ENCODE results near the gene LRIT3.
A peak's percentile ranks its signal among the peaks of the same experiment; 100 is the strongest.

Gene LRIT3

GRCh38 chr4:109847896-109848442 is at the start of gene LRIT3:
LRIT3 (plus strand) TSS chr4:109848107; CDS start chr4:109848202, 95 bp downstream.
- no peak for DNase-seq (ENCODE audit: low read depth)

- no peak for DNase-seq (ENCODE audit: low read depth)
Observed at GRCh38 chr4:109798866-109799265, 49.0 kb upstream of the LRIT3 start.

- no peak for DNase-seq (ENCODE audit: low read depth)
Observed at GRCh38 chr4:109801099-109801789, 46.7 kb upstream of the LRIT3 start.

GRCh38 chr4:109801895-109802319 is 46.0 kb upstream of the LRIT3 start, which contains the start of gene CFI:
CFI (minus strand) TSS chr4:109801999; CDS start chr4:109801971, 28 bp downstream.
- DNase-seq (ENCODE audit: low read depth): peak; percentile 21

- DNase-seq (ENCODE audit: low read depth): peak; percentile 36
Observed at GRCh38 chr4:109803924-109804571, 43.9 kb upstream of the LRIT3 start.

GRCh38 chr4:109809655-109810054 is 38.3 kb upstream of the LRIT3 start:
- no peak for DNase-seq (ENCODE audit: low read depth)

- DNase-seq (ENCODE audit: low read depth): no peak
Observed at GRCh38 chr4:109810552-109811387, 37.1 kb upstream of the LRIT3 start.

- DNase-seq (ENCODE audit: low read depth): no peak
Observed at GRCh38 chr4:109811707-109812106, 36.2 kb upstream of the LRIT3 start.

GRCh38 chr4:109815151-109816081 is 32.5 kb upstream of the LRIT3 start, which contains the start of gene GAR1:
GAR1 (plus strand) TSS chr4:109815762; CDS start chr4:109816165, 403 bp downstream.
- peak; percentile 87 for DNase-seq (ENCODE audit: low read depth)

- no peak for DNase-seq (ENCODE audit: low read depth)
Observed at GRCh38 chr4:109816082-109816442, 31.8 kb upstream of the LRIT3 start.

GRCh38 chr4:109816894-109817293 is 31.0 kb upstream of the LRIT3 start:
- DNase-seq (ENCODE audit: low read depth): no peak

GRCh38 chr4:109818268-109818667 is 29.6 kb upstream of the LRIT3 start:
- no peak for DNase-seq (ENCODE audit: low read depth)

GRCh38 chr4:109820563-109820962 is 27.3 kb upstream of the LRIT3 start:
- no peak for DNase-seq (ENCODE audit: low read depth)

GRCh38 chr4:109821185-109821584 is 26.7 kb upstream of the LRIT3 start:
- no peak for DNase-seq (ENCODE audit: low read depth)

GRCh38 chr4:109826719-109827118 is 21.2 kb upstream of the LRIT3 start:
- no peak for DNase-seq (ENCODE audit: low read depth)

GRCh38 chr4:109827672-109828071 is 20.2 kb upstream of the LRIT3 start, which contains the start of gene RRH:
RRH (plus strand) TSS chr4:109827972; CDS start chr4:109828028, 56 bp downstream.
- no peak for DNase-seq (ENCODE audit: low read depth)

- no peak for DNase-seq (ENCODE audit: low read depth)
Observed at GRCh38 chr4:109833756-109834155, 14.2 kb upstream of the LRIT3 start.

GRCh38 chr4:109836985-109837384 is 10.9 kb upstream of the LRIT3 start:
- DNase-seq (ENCODE audit: low read depth): no peak

- no peak for DNase-seq (ENCODE audit: low read depth)
Observed at GRCh38 chr4:109846395-109847098, 1.4 kb upstream of the LRIT3 start.

- DNase-seq (ENCODE audit: low read depth): no peak
Observed at GRCh38 chr4:109848501-109848900, 594 bp downstream of the LRIT3 start.

Data from fibroblast of gingiva (primary cell).